GM12874 (cell line): Measurements from ENCODE around the gene CCL3.

Experiments
- TF ChIP-seq, protein P1 (sequence below): IDR thresholded peaks from 2 replicates; pipeline ENCODE4 v1.5.1; 2011; ENCODE audit warnings: low read depth, mild to moderate bottlenecking, control low read depth, low read length, moderate library complexity; ENCODE audit not compliant: insufficient read depth

The CCL3 gene

DNA sequence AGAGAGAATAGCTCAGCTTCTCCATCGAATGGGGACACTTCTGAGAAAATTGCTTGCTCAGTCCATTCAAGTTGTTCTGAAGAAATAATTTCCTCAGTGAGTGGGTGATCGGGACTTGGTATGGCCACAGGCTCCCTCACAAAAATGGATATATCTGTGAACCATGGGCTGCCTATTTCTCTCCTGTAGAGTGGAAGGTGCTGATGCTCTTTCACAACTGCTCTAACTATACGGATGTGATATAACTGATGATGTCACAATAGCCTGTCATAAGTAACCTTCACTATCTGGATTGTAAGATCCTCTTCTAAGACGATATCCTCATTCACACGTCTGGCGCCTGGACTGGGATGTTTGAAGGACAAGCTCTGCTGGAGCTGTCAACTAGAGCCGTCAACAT lies 30.5 kb downstream of the CCL3 start:
- TF ChIP-seq, protein P1, sequence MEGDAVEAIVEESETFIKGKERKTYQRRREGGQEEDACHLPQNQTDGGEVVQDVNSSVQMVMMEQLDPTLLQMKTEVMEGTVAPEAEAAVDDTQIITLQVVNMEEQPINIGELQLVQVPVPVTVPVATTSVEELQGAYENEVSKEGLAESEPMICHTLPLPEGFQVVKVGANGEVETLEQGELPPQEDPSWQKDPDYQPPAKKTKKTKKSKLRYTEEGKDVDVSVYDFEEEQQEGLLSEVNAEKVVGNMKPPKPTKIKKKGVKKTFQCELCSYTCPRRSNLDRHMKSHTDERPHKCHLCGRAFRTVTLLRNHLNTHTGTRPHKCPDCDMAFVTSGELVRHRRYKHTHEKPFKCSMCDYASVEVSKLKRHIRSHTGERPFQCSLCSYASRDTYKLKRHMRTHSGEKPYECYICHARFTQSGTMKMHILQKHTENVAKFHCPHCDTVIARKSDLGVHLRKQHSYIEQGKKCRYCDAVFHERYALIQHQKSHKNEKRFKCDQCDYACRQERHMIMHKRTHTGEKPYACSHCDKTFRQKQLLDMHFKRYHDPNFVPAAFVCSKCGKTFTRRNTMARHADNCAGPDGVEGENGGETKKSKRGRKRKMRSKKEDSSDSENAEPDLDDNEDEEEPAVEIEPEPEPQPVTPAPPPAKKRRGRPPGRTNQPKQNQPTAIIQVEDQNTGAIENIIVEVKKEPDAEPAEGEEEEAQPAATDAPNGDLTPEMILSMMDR = no peak

DNA sequence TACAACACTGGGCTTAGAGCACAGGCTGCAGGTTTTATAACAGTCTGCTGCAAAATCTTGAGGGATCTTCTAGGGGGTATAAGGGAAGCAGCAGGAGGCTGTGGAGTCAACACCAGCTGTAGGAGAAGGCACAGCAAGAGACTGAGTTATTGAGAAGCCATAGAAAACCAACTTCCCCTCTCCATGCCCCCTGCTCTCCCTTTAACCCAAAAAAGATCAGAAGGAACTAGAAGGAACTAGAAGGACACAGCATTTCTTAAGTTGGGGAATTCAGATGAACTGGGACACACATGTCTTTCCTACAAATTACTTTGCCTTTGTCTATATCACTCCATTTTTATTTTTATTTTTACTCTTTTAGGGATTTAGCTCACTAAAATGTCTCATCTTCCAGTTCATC lies 32.0 kb downstream of the CCL3 start:
- TF ChIP-seq, protein P1 = no peak

DNA sequence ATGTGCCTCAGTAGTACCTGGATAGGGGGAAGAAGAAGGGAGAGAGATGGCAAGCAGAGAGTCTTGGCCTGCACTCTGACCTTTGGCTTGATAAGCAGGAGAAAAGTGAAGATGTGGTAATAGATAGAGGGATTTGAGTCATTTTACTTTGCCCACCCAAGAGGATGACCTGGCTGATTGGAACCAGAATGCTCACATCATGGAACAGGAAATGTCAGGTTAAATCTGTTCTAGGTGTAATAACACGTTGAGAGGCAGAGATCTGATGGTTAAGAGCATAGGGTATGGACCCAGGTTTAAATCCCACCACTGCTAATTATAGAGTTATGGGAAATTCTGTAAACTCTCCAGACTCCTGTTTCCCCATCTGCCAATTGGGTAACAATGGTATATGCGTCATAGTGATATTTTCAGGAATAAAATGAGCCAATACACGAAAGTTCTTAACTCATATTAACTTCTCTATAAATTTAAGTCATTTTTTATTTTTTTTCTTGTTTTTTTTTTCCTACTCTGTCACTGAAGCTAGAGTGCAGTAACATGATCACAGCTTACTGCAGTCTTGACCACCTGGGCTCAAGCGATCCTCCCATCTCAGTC lies 33.9 kb downstream of the CCL3 start:
- TF ChIP-seq, protein P1 = no peak

DNA sequence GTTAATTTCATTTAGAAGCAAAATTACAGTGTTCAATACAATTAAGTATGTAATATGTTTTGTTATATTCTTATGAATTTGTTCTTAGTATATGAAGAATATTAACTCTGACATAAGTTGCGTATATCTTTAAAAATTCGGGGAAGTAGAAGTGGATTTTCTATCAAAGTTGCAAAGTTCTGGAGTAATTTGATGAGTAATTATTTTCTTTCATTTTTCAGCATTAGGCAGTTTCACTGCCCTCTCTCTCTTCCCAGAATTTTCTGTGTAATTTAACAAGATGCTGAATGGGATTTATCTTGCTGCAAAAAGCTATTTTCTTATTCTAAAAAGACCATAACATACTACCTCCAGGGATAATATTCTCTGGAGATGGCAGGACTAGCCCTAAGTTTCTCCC lies 34.8 kb downstream of the CCL3 start:
- TF ChIP-seq, protein P1 = no peak

DNA sequence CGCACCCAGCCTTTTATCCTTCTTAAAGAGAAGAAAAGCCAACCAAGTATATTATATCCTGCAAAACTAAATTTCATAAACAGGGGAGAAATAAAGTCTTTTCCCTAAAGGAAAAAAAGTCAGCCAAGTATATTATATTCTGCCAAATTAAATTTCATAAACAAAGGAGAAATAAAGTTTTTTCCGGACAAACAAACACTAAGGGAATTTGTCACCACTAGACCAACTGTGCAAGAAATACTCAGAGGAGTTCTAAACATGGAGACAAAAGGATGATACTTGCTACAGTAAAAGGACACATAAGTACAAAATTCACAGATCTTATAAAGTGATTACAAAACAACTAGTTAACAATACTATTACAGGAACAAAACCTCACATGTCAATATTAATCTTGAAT lies 40.3 kb downstream of the CCL3 start:
- TF ChIP-seq, protein P1 = no peak

DNA sequence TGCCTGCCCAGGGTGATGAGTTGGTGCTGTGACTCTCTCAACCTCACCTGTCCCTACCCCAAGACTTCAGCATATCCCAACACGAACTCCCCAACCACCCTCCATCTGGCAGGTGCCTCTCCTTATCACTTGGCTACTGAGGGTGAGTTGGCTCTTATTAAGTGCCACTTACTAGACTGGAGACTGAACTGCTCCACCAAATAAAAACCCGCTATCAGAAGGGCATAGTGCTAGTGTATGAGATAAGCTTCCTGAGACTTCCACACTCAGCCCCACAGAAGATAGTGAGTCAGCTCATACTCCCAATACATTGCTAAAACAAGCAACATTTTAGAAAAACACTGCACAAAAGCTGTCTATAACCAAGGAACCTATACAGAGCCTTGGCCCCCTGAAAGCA lies 41.9 kb downstream of the CCL3 start:
- TF ChIP-seq, protein P1 = no peak
